SK-N-SH treated with all-trans-retinoic acid at 6 μM for 48 hours (cell line): ENCODE data around the gene CNTNAP1.

ENCODE experiments used
- ATAC-seq: fragments of 200-7000 bp; cut with Tn5 transposase; 3 replicates; pipeline ENCODE4 v1.9.1; 2020; ENCODE audit warnings: mild to moderate bottlenecking, moderate library complexity
- ARNTL ChIP-seq: fragments of 450-650 bp; formaldehyde crosslinking; IDR thresholded peaks from 2 replicates; pipeline ENCODE4 v1.5.0; 2020; ENCODE audit warnings: low read depth, mild to moderate bottlenecking, moderate library complexity, borderline replicate concordance
- BACH2 ChIP-seq: fragments of 250-450 bp; sonication (Bioruptor Pico); IDR thresholded peaks from 2 replicates; pipeline ENCODE4 v1.9.0; 2021; ENCODE audit warnings: mild to moderate bottlenecking, borderline replicate concordance
- CSDC2 ChIP-seq: fragments of 250-450 bp; sonication (Bioruptor Pico); IDR thresholded peaks from 2 replicates; pipeline ENCODE4 v1.5.0; 2020; ENCODE audit warnings: mild to moderate bottlenecking, moderate library complexity
- ESRRG ChIP-seq: fragments of 250-450 bp; sonication (Bioruptor Pico); IDR thresholded peaks from 2 replicates; pipeline ENCODE4 v1.6.1; 2021; ENCODE audit warnings: mild to moderate bottlenecking
- GLIS3 ChIP-seq: fragments of 250-450 bp; sonication (Bioruptor Pico); IDR thresholded peaks from 2 replicates; pipeline ENCODE4 v1.5.0; 2020; ENCODE audit warnings: mild to moderate bottlenecking, moderate library complexity
- ISL1 ChIP-seq: fragments of 250-450 bp; sonication (Bioruptor Pico); IDR thresholded peaks from 2 replicates; pipeline ENCODE4 v2.1.2; 2022; ENCODE audit warnings: mild to moderate bottlenecking, moderate library complexity
- OSR1 ChIP-seq: fragments of 250-450 bp; sonication (Bioruptor Pico); IDR thresholded peaks from 2 replicates; pipeline ENCODE4 v1.8.0; 2022; ENCODE audit warnings: moderate library complexity, mild to moderate bottlenecking, inconsistent platforms
- PPARA ChIP-seq: fragments of 250-450 bp; sonication (Bioruptor Pico); IDR thresholded peaks from 2 replicates; pipeline ENCODE4 v1.5.0; 2020; ENCODE audit warnings: mild to moderate bottlenecking, borderline replicate concordance
- RARB ChIP-seq: fragments of 250-450 bp; sonication (Bioruptor Pico); IDR thresholded peaks from 2 replicates; pipeline ENCODE4 v1.8.0; 2021; ENCODE audit warnings: mild to moderate bottlenecking, moderate library complexity
- SNAI2 ChIP-seq: fragments of 250-450 bp; sonication (Bioruptor Pico); IDR thresholded peaks from 2 replicates; pipeline ENCODE4 v1.5.0; 2020; ENCODE audit warnings: mild to moderate bottlenecking, moderate library complexity
- TCF4 ChIP-seq: fragments of 250-450 bp; sonication (Bioruptor Pico); IDR thresholded peaks from 2 replicates; pipeline ENCODE4 v1.8.0; 2021; ENCODE audit warnings: mild to moderate bottlenecking, moderate library complexity, borderline replicate concordance
- TOX ChIP-seq: fragments of 250-450 bp; sonication (Bioruptor Pico); IDR thresholded peaks from 2 replicates; pipeline ENCODE4 v1.8.0; 2021; ENCODE audit warnings: mild to moderate bottlenecking, moderate library complexity, borderline replicate concordance
- ZC3H10 ChIP-seq: fragments of 250-450 bp; sonication (Bioruptor Pico); IDR thresholded peaks from 2 replicates; pipeline ENCODE4 v1.5.1; 2021; ENCODE audit warnings: mild to moderate bottlenecking, moderate library complexity
- ZFP3 ChIP-seq: fragments of 250-450 bp; sonication (Bioruptor Pico); IDR thresholded peaks from 2 replicates; pipeline ENCODE4 v1.5.0; 2020; ENCODE audit warnings: mild to moderate bottlenecking, moderate library complexity
- ZFP30 ChIP-seq: fragments of 450-650 bp; formaldehyde crosslinking; IDR thresholded peaks from 2 replicates; pipeline ENCODE4 v1.5.0; 2022; ENCODE audit warnings: mild to moderate bottlenecking, moderate library complexity
- ZNF565 ChIP-seq: fragments of 450-650 bp; formaldehyde crosslinking; conservative IDR thresholded peaks from 2 replicates; pipeline ENCODE4 v1.5.0; 2020; ENCODE audit warnings: low read depth, mild to moderate bottlenecking, moderate library complexity
- ZNF8 ChIP-seq: fragments of 450-650 bp; formaldehyde crosslinking; IDR thresholded peaks from 2 replicates; pipeline ENCODE4 v1.5.0; 2020; ENCODE audit warnings: mild to moderate bottlenecking, moderate library complexity
- TF ChIP-seq, protein P1 (sequence below): fragments of 250-450 bp; sonication (Bioruptor Pico); IDR thresholded peaks from 2 replicates; pipeline ENCODE4 v1.8.0; 2020; ENCODE audit warnings: mild to moderate bottlenecking, moderate library complexity, borderline replicate concordance
- TF ChIP-seq, protein P2 (sequence below): fragments of 250-450 bp; sonication (Bioruptor Pico); IDR thresholded peaks from 2 replicates; pipeline ENCODE4 v1.5.1; 2020; ENCODE audit warnings: low read depth, mild to moderate bottlenecking, moderate library complexity
- TF ChIP-seq, protein P3 (sequence below): fragments of 250-450 bp; sonication (Bioruptor Pico); IDR thresholded peaks from 2 replicates; pipeline ENCODE4 v1.8.0; 2021; ENCODE audit warnings: low read depth, mild to moderate bottlenecking, moderate library complexity, borderline replicate concordance
- TF ChIP-seq, protein P4 (sequence below): fragments of 250-450 bp; sonication (Bioruptor Pico); IDR thresholded peaks from 2 replicates; pipeline ENCODE4 v1.5.0; 2020; ENCODE audit warnings: mild to moderate bottlenecking, moderate library complexity

The CNTNAP1 gene

DNA sequence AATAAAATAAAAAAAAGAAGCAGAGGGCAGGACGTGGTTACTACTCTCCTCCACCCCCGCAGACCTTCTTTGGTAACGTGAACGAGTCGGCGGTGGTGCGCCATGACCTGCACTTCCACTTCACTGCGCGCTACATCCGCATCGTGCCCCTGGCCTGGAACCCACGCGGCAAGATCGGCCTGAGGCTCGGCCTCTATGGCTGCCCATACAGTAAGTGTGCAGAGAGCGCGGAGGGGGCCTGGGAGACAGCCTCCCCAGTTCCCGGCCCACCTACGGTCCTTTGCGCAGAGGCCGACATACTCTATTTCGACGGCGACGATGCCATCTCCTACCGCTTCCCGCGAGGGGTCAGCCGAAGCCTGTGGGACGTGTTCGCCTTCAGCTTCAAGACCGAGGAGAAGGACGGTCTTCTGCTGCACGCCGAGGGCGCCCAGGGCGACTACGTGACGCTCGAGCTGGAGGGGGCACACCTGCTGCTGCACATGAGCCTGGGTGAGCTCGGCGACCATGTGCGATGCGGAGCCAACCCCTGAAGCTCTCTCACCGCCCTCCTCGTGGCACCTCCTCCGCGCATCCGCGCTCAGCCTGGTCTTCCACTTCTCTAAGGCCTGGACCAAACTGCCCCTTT is 2.7 kb downstream of the CNTNAP1 start:
- ATAC-seq = no peak
- TF ChIP-seq CSDC2 (CRISPR knock-in tag) = no peak
- no peak for TF ChIP-seq ZFP3 (CRISPR knock-in tag)
- no peak for TF ChIP-seq BACH2 (CRISPR knock-in tag)
- no peak for TF ChIP-seq TOX
- no peak for TF ChIP-seq ISL1 (CRISPR knock-in tag)
- TF ChIP-seq PPARA (CRISPR knock-in tag) = no peak
- no peak for TF ChIP-seq ARNTL (CRISPR knock-in tag)
- TF ChIP-seq, protein P1, sequence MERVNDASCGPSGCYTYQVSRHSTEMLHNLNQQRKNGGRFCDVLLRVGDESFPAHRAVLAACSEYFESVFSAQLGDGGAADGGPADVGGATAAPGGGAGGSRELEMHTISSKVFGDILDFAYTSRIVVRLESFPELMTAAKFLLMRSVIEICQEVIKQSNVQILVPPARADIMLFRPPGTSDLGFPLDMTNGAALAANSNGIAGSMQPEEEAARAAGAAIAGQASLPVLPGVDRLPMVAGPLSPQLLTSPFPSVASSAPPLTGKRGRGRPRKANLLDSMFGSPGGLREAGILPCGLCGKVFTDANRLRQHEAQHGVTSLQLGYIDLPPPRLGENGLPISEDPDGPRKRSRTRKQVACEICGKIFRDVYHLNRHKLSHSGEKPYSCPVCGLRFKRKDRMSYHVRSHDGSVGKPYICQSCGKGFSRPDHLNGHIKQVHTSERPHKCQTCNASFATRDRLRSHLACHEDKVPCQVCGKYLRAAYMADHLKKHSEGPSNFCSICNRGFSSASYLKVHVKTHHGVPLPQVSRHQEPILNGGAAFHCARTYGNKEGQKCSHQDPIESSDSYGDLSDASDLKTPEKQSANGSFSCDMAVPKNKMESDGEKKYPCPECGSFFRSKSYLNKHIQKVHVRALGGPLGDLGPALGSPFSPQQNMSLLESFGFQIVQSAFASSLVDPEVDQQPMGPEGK (CRISPR knock-in tag) = no peak
- TF ChIP-seq, protein P2, sequence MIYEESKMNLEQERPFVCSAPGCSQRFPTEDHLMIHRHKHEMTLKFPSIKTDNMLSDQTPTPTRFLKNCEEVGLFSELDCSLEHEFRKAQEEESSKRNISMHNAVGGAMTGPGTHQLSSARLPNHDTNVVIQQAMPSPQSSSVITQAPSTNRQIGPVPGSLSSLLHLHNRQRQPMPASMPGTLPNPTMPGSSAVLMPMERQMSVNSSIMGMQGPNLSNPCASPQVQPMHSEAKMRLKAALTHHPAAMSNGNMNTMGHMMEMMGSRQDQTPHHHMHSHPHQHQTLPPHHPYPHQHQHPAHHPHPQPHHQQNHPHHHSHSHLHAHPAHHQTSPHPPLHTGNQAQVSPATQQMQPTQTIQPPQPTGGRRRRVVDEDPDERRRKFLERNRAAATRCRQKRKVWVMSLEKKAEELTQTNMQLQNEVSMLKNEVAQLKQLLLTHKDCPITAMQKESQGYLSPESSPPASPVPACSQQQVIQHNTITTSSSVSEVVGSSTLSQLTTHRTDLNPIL (CRISPR knock-in tag) = no peak
- TF ChIP-seq ZNF8 = no peak
- no peak for TF ChIP-seq GLIS3 (CRISPR knock-in tag)
- TF ChIP-seq ZC3H10 = no peak
- no peak for TF ChIP-seq ESRRG (CRISPR knock-in tag)
- no peak for TF ChIP-seq SNAI2 (CRISPR knock-in tag)
- TF ChIP-seq, all 23 proteins: peak for 0

DNA sequence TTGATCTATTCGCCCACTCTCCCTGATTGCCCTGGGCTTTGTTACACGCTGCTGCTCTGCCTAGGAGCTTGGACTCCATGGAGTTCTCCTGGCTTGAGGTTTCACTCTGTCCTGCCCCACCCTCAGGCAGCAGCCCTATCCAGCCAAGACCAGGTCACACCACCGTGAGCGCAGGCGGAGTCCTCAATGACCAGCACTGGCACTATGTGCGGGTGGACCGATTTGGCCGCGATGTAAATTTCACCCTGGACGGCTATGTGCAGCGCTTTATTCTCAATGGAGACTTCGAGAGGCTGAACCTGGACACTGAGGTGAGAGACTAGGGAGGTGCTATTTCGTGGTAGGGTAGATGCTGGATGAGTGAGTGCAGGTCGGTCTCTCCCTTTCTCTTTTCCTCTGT is 3.5 kb downstream of the CNTNAP1 start:
- TF ChIP-seq ISL1 (CRISPR knock-in tag) (no peak), SNAI2 (CRISPR knock-in tag) (no peak), ESRRG (CRISPR knock-in tag) (no peak), BACH2 (CRISPR knock-in tag) (no peak), TCF4 (no peak), CSDC2 (CRISPR knock-in tag) (no peak), ZNF565 (no peak), ZNF8 (no peak), ZFP3 (CRISPR knock-in tag) (no peak), PPARA (CRISPR knock-in tag) (no peak), ZFP30 (CRISPR knock-in tag) (no peak), OSR1 (CRISPR knock-in tag) (no peak), GLIS3 (CRISPR knock-in tag) (no peak), RARB (no peak), ZC3H10 (no peak)
- TF ChIP-seq, protein P2 (CRISPR knock-in tag) = no peak
- TF ChIP-seq, protein P1 (CRISPR knock-in tag) = no peak
- TF ChIP-seq, protein P3, sequence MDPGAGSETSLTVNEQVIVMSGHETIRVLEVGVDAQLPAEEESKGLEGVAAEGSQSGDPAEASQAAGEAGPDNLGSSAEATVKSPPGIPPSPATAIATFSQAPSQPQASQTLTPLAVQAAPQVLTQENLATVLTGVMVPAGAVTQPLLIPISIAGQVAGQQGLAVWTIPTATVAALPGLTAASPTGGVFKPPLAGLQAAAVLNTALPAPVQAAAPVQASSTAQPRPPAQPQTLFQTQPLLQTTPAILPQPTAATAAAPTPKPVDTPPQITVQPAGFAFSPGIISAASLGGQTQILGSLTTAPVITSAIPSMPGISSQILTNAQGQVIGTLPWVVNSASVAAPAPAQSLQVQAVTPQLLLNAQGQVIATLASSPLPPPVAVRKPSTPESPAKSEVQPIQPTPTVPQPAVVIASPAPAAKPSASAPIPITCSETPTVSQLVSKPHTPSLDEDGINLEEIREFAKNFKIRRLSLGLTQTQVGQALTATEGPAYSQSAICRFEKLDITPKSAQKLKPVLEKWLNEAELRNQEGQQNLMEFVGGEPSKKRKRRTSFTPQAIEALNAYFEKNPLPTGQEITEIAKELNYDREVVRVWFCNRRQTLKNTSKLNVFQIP (CRISPR knock-in tag) = no peak
- TF ChIP-seq, protein P4, sequence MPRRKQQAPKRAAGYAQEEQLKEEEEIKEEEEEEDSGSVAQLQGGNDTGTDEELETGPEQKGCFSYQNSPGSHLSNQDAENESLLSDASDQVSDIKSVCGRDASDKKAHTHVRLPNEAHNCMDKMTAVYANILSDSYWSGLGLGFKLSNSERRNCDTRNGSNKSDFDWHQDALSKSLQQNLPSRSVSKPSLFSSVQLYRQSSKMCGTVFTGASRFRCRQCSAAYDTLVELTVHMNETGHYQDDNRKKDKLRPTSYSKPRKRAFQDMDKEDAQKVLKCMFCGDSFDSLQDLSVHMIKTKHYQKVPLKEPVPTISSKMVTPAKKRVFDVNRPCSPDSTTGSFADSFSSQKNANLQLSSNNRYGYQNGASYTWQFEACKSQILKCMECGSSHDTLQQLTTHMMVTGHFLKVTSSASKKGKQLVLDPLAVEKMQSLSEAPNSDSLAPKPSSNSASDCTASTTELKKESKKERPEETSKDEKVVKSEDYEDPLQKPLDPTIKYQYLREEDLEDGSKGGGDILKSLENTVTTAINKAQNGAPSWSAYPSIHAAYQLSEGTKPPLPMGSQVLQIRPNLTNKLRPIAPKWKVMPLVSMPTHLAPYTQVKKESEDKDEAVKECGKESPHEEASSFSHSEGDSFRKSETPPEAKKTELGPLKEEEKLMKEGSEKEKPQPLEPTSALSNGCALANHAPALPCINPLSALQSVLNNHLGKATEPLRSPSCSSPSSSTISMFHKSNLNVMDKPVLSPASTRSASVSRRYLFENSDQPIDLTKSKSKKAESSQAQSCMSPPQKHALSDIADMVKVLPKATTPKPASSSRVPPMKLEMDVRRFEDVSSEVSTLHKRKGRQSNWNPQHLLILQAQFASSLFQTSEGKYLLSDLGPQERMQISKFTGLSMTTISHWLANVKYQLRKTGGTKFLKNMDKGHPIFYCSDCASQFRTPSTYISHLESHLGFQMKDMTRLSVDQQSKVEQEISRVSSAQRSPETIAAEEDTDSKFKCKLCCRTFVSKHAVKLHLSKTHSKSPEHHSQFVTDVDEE (CRISPR knock-in tag) = no peak
- no peak for ATAC-seq
